Neuronal stem cell (in vitro differentiated cells): ENCODE data around the gene SLC6A6.

Experiments used
- DNase-seq: peaks from one replicate; pipeline ENCODE4 v3.0.0-alpha.2; 2013; ENCODE audit warnings: low spot score
- H2AFZ ChIP-seq: one replicate; pipeline ENCODE4 v1.6.1; 2013; ENCODE audit warnings: mild to moderate bottlenecking, low read length, inconsistent platforms
- H2AK5ac ChIP-seq: 2 replicates; pipeline ENCODE4 v1.6.1; 2013; ENCODE audit warnings: low read depth, mild to moderate bottlenecking, inconsistent platforms, low read length, moderate library complexity, mixed read lengths
- H2BK120ac ChIP-seq: 2 replicates; pipeline ENCODE4 v1.6.1; 2013; ENCODE audit warnings: low read depth, mild to moderate bottlenecking, inconsistent platforms, low read length, moderate library complexity, mixed read lengths
- H2BK12ac ChIP-seq: one replicate; pipeline ENCODE4 v1.6.1; 2013; ENCODE audit warnings: low read length, inconsistent platforms
- H2BK15ac ChIP-seq: 2 replicates; pipeline ENCODE4 v1.6.1; 2013; ENCODE audit warnings: mild to moderate bottlenecking, low read length, inconsistent platforms, mixed read lengths
- H2BK5ac ChIP-seq: one replicate; pipeline ENCODE4 v1.6.1; 2013; ENCODE audit warnings: inconsistent platforms, mild to moderate bottlenecking, low read length, moderate library complexity
- H3K14ac ChIP-seq: one replicate; pipeline ENCODE4 v1.6.1; 2013; ENCODE audit warnings: low read length, inconsistent platforms
- H3K18ac ChIP-seq: 2 replicates; pipeline ENCODE4 v1.6.1; 2013; ENCODE audit warnings: low read length, inconsistent platforms
- H3K23ac ChIP-seq: 2 replicates; pipeline ENCODE4 v1.6.1; 2013; ENCODE audit warnings: low read depth, mild to moderate bottlenecking, mixed read lengths, low read length, inconsistent platforms; ENCODE audit not compliant: poor library complexity
- H3K27ac ChIP-seq: replicated peaks from 3 replicates; pipeline ENCODE4 v1.5.1; 2013; ENCODE audit warnings: low read length, inconsistent platforms
- H3K27me3 ChIP-seq, 3 experiments: 2 replicates each; pipeline ENCODE4 v1.6.1; 2013; ENCODE audit warnings: low read length in 3 of 3, mild to moderate bottlenecking in 2 of 3, inconsistent platforms in 1 of 3, low read depth in 1 of 3, mixed read lengths in 1 of 3, moderate library complexity in 1 of 3; ENCODE audit not compliant: control insufficient read depth in 3 of 3, insufficient read depth in 3 of 3
- H3K36me3 ChIP-seq, 2 donors: replicated peaks in 1 of 2; 2 replicates each; pipeline ENCODE4 v1.6.1; 2013; ENCODE audit warnings: low read length in 2 of 2; ENCODE audit not compliant: control insufficient read depth in 2 of 2, insufficient read depth in 2 of 2
- H3K4ac ChIP-seq: 2 replicates; pipeline ENCODE4 v1.6.1; 2013; ENCODE audit warnings: inconsistent platforms, mild to moderate bottlenecking, low read length, moderate library complexity
- H3K4me1 ChIP-seq, 2 donors: 1 replicate in 1 of 2; 2 replicates in 1 of 2; pipeline ENCODE4 v1.6.1; 2013; ENCODE audit warnings: low read length in 2 of 2, low read depth in 1 of 2; ENCODE audit not compliant: control insufficient read depth in 2 of 2, insufficient read depth in 1 of 2
- H3K4me2 ChIP-seq: one replicate; pipeline ENCODE4 v1.6.1; 2013; ENCODE audit warnings: mild to moderate bottlenecking, low read length, inconsistent platforms; ENCODE audit not compliant: insufficient read depth, poor library complexity, severe bottlenecking
- H3K4me3 ChIP-seq, 2 donors: 2 replicates each; pipeline ENCODE4 v1.5.1; 2013; ENCODE audit warnings: low read length in 2 of 2, mild to moderate bottlenecking in 2 of 2, inconsistent platforms in 1 of 2, moderate library complexity in 1 of 2
- H3K79me1 ChIP-seq: one replicate; pipeline ENCODE4 v1.6.1; 2013; ENCODE audit warnings: low read depth, mild to moderate bottlenecking, inconsistent platforms, low read length, moderate library complexity
- H3K9ac ChIP-seq: one replicate; pipeline ENCODE4 v1.6.1; 2013; ENCODE audit warnings: mild to moderate bottlenecking, low read depth, low read length, inconsistent platforms; ENCODE audit not compliant: poor library complexity
- H3K9me3 ChIP-seq, 2 donors: replicated peaks in 1 of 2; 2 replicates each; pipeline versions ENCODE3 to v1.6.1; 2013; ENCODE audit warnings: low read length in 2 of 2, mild to moderate bottlenecking in 2 of 2, inconsistent platforms in 1 of 2, low read depth in 1 of 2, mixed read lengths in 1 of 2, moderate library complexity in 1 of 2; ENCODE audit not compliant: control insufficient read depth in 2 of 2, insufficient read depth in 1 of 2
- H4K8ac ChIP-seq: one replicate; pipeline ENCODE4 v1.6.1; 2013; ENCODE audit warnings: low read depth, mild to moderate bottlenecking, inconsistent platforms, low read length, moderate library complexity
- H4K91ac ChIP-seq: one replicate; pipeline ENCODE4 v1.6.1; 2013; ENCODE audit warnings: low read length, low read depth, mild to moderate bottlenecking, inconsistent platforms; ENCODE audit not compliant: poor library complexity
- WGBS, 2 donors: extraction: QIAGEN DNeasy Blood & Tissue Kit; methylation state at CpG; one replicate each; pipeline ENCODE4 v1.1.7; 2013; ENCODE audit warnings: missing lambda C conversion rate in 2 of 2, mixed read lengths in 1 of 2; ENCODE audit not compliant: insufficient read length in 2 of 2, insufficient replicate concordance in 1 of 2; ENCODE audit errors: extremely low coverage in 2 of 2; 5-methylcytosine and 5-hydroxymethylcytosine counted together

SLC6A6 gene

DNA sequence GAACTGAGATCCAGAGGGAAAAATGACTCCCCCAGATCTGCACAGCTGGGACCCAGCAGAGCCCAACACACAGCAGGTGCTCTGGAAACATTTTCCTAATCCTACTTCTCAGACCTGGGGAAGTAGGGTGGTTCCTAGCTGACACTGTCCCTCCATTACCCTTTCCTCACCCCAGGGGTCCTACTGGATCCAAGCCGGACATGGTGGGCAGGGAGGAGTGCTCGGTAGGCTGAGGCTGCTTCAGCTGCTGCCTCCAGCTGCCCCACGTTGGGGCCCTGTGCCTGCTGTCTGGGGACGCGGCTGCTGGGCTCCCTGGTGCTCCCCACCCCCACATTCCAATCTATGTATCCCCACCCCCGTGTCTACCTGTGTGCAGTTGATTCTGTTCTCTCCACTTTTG lies 29.8 kb upstream of the SLC6A6 start:
- peaks cover 0 to 48% (median 0%) of the 10 kb centered on the region in 3 experiments for H3K27me3 ChIP-seq
- H3K27ac ChIP-seq: no peak overlapping the region
- H3K79me1 ChIP-seq: no peaks in the 10 kb centered on the region
- no peak overlapping the region for H2BK12ac ChIP-seq
- H3K36me3 ChIP-seq: no peaks in the 10 kb centered on the region
- H4K91ac ChIP-seq: no peak overlapping the region
- no peak overlapping the region for H2BK5ac ChIP-seq
- no peak overlapping the region for H2AK5ac ChIP-seq
- no peak overlapping the region for H3K14ac ChIP-seq
- H3K4me3 ChIP-seq: no peak overlapping the region
- H2BK15ac ChIP-seq: peak overlapping the region; percentile 16
- no peak overlapping the region for H2AFZ ChIP-seq
- no peak overlapping the region for H3K9ac ChIP-seq
- H3K4me2 ChIP-seq: no peak overlapping the region
- no peak overlapping the region for H4K8ac ChIP-seq
- peaks cover 0 to 21% of the 10 kb centered on the region in 2 donors for H3K4me1 ChIP-seq
- peak overlapping the region; percentile 66 for H3K18ac ChIP-seq
- DNase-seq: no peak
- no peak overlapping the region for H2BK120ac ChIP-seq
- no CpG with 5 or more reads among the region's 6 CpGs for WGBS, 2 donors
- no peak overlapping the region for H3K23ac ChIP-seq
- no peak overlapping the region for H3K4ac ChIP-seq
- no peaks in the 10 kb centered on the region for H3K9me3 ChIP-seq

GRCh38 chr3:14373753-14374376 lies 28.5 kb upstream of the SLC6A6 start:
- Histone ChIP-seq H3K9me3 (no peaks in the 10 kb centered on the region), H3K9ac (peak overlapping the region; percentile 61), H2BK120ac (peak overlapping the region; percentile 57), H3K23ac (no peak overlapping the region), H3K27me3 (peaks cover 0 to 43% (median 0%) of the 10 kb centered on the region in 3 experiments), H2BK15ac (peak overlapping the region; percentile 94), H2BK5ac (no peak overlapping the region), H3K14ac (no peak overlapping the region), H3K4me3 (no peak overlapping the region), H3K27ac (no peak overlapping the region), H3K4me2 (no peak overlapping the region), H3K4ac (no peak overlapping the region), H2BK12ac (peak overlapping the region; percentile 42), H3K36me3 (no peaks in the 10 kb centered on the region), H3K79me1 (no peaks in the 10 kb centered on the region), H2AK5ac (peak overlapping the region; percentile 41), H2AFZ (no peak overlapping the region), H4K8ac (no peak overlapping the region), H3K4me1 (peaks cover 0 to 20% of the 10 kb centered on the region in 2 donors), H3K18ac (peak overlapping the region; percentile 76), H4K91ac (no peak overlapping the region)
- WGBS, 2 donors: no CpG with 5 or more reads among the region's 11 CpGs
- DNase-seq: no peak

GRCh38 chr3:14374444-14374883 lies 27.9 kb upstream of the SLC6A6 start:
- H3K4me3 ChIP-seq: no peak overlapping the region
- no peak overlapping the region for H3K4me2 ChIP-seq
- H3K9ac ChIP-seq: peak overlapping the region; percentile 61
- peak overlapping the region; percentile 42 for H2BK12ac ChIP-seq
- peak overlapping the region; percentile 76 for H3K18ac ChIP-seq
- peak overlapping the region; percentile 41 for H2AK5ac ChIP-seq
- H2BK5ac ChIP-seq: no peak overlapping the region
- peak overlapping the region; percentile 94 for H2BK15ac ChIP-seq
- no peak overlapping the region for H4K91ac ChIP-seq
- H3K27me3 ChIP-seq: peaks cover 0 to 49% (median 0%) of the 10 kb centered on the region in 3 experiments
- H3K36me3 ChIP-seq: no peaks in the 10 kb centered on the region
- no peak overlapping the region for H3K27ac ChIP-seq
- no CpG with 5 or more reads among the region's 8 CpGs for WGBS, 2 donors
- peak overlapping the region; percentile 21 for H3K23ac ChIP-seq
- no peak overlapping the region for H3K4ac ChIP-seq
- DNase-seq: no peak
- H3K79me1 ChIP-seq: no peaks in the 10 kb centered on the region
- no peaks in the 10 kb centered on the region for H3K9me3 ChIP-seq
- H2BK120ac ChIP-seq: peak overlapping the region; percentile 57
- no peak overlapping the region for H3K14ac ChIP-seq
- H4K8ac ChIP-seq: no peak overlapping the region
- H3K4me1 ChIP-seq: peaks cover 0 to 20% of the 10 kb centered on the region in 2 donors
- H2AFZ ChIP-seq: no peak overlapping the region

DNA sequence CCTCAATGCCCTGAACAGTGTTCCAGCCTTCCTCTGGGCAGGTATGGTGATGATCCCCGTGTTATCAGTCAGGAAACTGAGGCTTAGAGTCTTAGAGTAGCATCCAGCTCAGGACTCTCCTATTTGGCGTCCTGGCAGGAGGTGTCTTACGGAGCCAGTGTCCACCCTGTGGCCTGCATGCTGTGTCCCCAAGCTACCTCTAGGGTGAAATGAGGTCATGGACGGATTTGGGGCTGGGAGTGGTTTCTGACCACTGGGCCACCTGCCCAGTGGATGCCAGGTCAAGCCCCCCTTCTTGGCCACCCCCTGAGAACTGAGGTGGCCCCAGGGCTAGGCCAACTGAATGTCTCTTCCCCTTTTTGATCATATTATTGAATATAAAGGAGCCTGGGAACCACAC lies 27.2 kb upstream of the SLC6A6 start:
- H3K27ac ChIP-seq: no peak overlapping the region
- no peak for DNase-seq
- peaks cover 0 to 20% of the 10 kb centered on the region in 2 donors for H3K4me1 ChIP-seq
- no peak overlapping the region for H2BK120ac ChIP-seq
- H2BK5ac ChIP-seq: no peak overlapping the region
- H4K91ac ChIP-seq: no peak overlapping the region
- H2AK5ac ChIP-seq: no peak overlapping the region
- H2BK15ac ChIP-seq: no peak overlapping the region
- H2AFZ ChIP-seq: no peak overlapping the region
- H3K79me1 ChIP-seq: no peaks in the 10 kb centered on the region
- H3K9me3 ChIP-seq: no peaks in the 10 kb centered on the region
- no peak overlapping the region for H3K23ac ChIP-seq
- no CpG with 5 or more reads among the region's 4 CpGs for WGBS, 2 donors
- H3K14ac ChIP-seq: no peak overlapping the region
- no peak overlapping the region for H3K9ac ChIP-seq
- H3K18ac ChIP-seq: no peak overlapping the region
- H3K36me3 ChIP-seq: no peaks in the 10 kb centered on the region
- no peak overlapping the region for H3K4ac ChIP-seq
- H3K4me2 ChIP-seq: no peak overlapping the region
- H3K4me3 ChIP-seq: no peak overlapping the region
- peaks cover 0 to 47% (median 0%) of the 10 kb centered on the region in 3 experiments for H3K27me3 ChIP-seq
- H4K8ac ChIP-seq: no peak overlapping the region
- no peak overlapping the region for H2BK12ac ChIP-seq
